ENCODE measurements around the gene PTPN23.

GRCh38 chr3:47355010-47355409 lies 25.8 kb upstream of the PTPN23 start:
- TF ChIP-seq CTCF (conservative IDR thresholded peaks at IDR 0.05; ENCODE audit: low read length) (no peak), EZH2phosphoT487 (IDR thresholded peaks at IDR 0.05; ENCODE audit: borderline replicate concordance, low read depth, low read length) (no peak)
